Ureter (tissue), 1 donor: ENCODE measurements around the gene DOC2A. TPM values are rescaled to one million over a fixed set of nuclear protein-coding genes. Genes with fewer than 3 reads are reported as not detected.

ENCODE experiments used
- DNase-seq: peaks from one replicate; pipeline ENCODE4 v3.0.0-alpha.2; 2020; ENCODE audit warnings: low spot score
- total RNA-seq: library from RNA; stranded (reverse); gene quantifications from one replicate; pipeline ENCODE4 v1.2.4, GENCODE V29; 2023
- donor health status: DM: yes; HTN: yes; CAD: no.

The DOC2A gene
- total RNA-seq, 1 donor from 2014 or later: 3.1 TPM

DNA sequence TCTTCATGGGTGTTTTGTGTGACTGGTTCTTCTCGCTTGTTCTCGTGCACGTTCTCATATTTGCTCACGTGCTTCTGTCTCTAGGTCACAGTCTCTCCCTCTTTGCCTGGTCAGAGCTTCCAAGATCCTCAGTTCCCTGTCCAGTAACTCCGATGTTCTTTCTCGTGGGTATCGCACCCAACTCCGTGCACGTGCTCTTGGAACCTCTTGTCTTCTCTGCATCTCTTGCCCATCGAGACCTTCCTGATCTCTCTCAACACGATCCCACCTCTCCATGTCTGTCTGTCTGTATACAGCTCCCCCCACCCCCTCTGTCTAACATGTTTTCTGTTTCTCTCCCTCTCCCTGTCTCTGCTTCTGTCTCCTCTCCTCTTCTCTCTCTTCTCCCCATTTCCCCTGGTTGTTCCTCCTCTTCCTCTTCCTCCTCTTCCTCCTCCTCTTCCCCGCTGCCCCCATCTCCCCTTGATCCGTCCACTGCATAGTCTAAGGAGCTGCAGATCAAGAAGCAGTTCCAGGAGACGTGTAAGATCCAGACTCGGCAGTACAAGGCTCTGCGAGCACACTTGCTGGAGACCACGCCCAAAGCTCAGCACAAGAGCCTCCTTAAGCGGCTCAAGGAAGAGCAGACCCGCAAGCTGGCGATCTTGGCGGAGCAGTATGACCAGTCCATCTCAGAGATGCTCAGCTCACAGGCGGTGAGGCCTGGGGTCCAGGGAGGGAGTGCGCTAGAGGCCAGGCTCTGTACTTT lies 21.5 kb downstream of the DOC2A start:
- no peak for DNase-seq

DNA sequence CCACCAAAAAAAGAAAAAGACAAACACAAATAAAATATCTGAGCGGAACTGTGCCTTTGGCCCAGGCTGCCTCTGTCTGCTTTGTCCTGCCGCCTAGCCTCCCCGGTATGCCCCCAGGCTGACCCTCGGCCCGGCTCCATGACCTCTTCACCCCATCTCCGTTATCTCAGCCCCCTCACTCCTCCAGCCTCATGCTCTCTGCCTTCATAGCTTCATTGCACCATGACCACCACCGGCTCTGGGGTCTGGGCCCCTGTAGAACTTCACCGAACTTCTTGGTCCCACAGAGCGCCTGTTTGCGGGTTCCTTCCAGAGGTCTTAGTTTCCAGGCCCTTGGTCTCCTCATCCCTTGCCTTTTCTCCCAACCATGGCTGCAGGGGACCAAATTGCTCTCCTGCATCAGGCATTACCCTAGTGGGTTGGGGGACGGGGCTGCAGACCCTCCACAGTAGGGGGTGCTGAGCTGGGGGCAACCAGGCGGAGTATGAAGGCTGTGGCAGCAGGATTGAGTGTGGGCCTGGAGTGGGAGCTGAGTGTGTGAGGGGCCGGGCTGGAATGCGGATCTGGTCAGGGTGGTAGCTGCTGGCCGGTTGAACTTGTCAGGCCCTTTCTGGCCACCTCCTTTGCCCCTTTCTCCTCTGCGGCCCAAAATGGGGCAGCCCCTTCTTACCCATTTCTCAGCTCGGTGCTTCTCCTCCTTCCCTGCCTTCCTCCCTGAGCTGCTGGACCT lies 22.3 kb downstream of the DOC2A start:
- DNase-seq: no peak

DNA sequence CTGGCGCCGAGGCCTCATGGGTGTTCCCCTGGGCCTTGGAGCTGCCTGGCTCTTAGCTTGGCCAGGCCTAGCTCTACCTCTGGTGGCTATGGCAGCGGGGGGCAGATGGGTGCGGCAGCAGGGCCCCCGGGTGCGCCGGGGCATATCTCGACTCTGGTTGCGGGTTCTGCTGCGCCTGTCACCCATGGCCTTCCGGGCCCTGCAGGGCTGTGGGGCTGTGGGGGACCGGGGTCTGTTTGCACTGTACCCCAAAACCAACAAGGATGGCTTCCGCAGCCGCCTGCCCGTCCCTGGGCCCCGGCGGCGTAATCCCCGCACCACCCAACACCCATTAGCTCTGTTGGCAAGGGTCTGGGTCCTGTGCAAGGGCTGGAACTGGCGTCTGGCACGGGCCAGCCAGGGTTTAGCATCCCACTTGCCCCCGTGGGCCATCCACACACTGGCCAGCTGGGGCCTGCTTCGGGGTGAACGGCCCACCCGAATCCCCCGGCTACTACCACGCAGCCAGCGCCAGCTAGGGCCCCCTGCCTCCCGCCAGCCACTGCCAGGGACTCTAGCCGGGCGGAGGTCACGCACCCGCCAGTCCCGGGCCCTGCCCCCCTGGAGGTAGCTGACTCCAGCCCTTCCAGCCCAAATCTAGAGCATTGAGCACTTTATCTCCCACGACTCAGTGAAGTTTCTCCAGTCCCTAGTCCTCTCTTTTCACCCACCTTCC lies 23.3 kb downstream of the DOC2A start:
- no peak for DNase-seq

DNA sequence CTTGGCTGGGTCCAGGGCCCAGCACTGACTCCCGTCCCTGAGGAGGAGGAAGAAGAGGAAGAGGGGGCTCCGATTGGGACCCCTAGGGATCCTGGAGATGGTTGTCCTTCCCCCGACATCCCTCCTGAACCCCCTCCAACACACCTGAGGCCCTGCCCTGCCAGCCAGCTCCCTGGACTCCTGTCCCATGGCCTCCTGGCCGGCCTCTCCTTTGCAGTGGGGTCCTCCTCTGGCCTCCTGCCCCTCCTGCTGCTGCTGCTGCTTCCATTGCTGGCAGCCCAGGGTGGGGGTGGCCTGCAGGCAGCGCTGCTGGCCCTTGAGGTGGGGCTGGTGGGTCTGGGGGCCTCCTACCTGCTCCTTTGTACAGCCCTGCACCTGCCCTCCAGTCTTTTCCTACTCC lies 23.9 kb downstream of the DOC2A start:
- no peak for DNase-seq

DNA sequence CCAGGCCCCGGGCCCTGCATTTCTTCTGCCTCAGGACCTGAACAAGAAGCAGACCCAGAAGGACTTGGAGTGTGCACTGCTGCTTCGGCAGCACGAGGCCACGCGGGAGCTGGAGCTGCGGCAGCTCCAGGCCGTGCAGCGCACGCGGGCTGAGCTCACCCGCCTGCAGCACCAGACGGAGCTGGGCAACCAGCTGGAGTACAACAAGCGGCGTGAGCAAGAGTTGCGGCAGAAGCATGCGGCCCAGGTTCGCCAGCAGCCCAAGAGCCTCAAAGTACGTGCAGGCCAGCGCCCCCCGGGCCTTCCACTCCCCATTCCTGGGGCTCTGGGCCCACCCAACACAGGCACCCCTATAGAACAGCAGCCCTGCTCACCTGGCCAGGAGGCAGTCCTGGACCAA lies 24.6 kb downstream of the DOC2A start:
- no peak for DNase-seq

DNA sequence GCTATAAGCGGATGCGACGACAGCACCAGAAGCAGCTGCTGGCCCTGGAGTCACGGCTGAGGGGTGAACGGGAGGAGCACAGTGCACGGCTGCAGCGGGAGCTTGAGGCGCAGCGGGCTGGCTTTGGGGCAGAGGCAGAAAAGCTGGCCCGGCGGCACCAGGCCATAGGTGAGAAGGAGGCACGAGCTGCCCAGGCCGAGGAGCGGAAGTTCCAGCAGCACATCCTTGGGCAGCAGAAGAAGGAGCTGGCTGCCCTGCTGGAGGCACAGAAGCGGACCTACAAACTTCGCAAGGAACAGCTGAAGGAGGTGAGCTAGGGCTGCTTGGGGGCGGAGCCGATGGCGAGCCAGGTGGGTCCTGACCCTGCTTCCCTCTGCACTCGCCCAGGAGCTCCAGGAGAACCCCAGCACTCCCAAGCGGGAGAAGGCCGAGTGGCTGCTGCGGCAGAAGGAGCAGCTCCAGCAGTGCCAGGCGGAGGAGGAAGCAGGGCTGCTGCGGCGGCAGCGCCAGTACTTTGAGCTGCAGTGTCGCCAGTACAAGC lies 25.5 kb downstream of the DOC2A start:
- no peak for DNase-seq

GRCh38 chr16:29984764-29985147 lies 26.1 kb downstream of the DOC2A start:
- DNase-seq: no peak

DNA sequence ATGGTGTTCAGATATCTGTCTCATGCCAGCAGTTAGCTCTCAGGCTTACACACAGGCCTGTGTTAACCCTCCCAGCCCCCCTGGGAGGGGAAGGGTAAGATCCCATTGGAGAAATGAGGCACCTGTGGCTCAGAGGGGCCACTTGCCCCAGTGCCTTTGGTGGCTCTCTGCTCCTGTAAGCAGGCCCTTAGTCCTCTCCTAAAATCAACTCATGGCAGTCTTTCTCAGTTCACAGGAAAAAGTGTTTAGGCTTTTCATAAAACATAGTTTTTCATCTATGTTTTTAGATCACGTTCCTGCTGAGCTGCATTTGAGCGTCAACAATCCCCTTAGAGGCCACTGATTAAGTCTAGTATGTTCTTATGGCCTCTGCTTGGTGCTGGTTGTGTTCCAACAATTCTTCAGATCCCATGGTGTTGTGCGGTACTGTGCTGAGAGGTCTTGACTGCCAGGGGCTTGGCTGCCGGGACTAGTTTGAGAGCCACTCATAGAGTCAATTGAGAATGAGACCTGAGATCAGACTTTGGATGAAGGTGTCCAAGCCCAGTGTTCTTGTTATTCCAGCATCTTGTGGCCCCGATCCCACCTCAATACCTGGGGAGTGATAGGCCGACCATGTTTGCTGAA lies 26.6 kb downstream of the DOC2A start:
- no peak for DNase-seq

- no peak for DNase-seq
Observed at GRCh38 chr16:29983420-29984136, 27.2 kb downstream of the DOC2A start.

- no peak for DNase-seq
Observed at GRCh38 chr16:29982560-29983419, 28.0 kb downstream of the DOC2A start.

DNA sequence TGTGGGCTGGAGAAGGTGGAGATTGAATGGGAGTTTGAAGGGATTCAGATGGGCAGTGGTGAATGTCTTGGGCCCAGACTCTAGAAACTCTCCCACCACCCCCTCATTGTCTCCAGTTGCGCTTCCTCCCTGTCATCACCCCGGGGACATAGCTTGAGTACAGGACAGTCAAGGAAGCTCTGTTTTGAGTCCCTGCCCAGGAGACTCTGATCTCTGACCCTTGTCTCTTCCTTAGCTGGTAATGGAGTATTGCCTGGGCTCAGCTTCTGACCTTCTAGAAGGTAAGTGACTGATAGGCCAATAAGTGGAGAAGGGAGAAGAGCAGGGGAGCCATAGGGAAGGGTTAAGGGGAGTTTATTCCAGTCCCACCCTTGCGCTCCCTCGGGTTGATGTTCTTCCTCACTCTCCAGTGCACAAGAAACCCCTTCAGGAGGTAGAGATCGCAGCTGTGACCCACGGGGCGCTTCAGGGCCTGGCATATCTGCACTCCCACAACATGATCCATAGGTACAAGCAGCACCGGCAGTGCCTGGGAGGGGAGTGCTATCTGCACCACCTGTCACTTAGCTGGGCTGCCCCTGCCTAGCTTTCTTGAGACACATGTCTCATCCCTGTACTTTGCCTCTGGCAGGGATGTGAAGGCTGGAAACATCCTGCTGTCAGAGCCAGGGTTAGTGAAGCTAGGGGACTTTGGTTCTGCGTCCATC lies 32.1 kb downstream of the DOC2A start:
- DNase-seq: no peak

GRCh38 chr16:29978081-29978480 lies 32.7 kb downstream of the DOC2A start:
- DNase-seq: no peak

- no peak for DNase-seq
Observed at GRCh38 chr16:29977063-29977825, 33.6 kb downstream of the DOC2A start.

DNA sequence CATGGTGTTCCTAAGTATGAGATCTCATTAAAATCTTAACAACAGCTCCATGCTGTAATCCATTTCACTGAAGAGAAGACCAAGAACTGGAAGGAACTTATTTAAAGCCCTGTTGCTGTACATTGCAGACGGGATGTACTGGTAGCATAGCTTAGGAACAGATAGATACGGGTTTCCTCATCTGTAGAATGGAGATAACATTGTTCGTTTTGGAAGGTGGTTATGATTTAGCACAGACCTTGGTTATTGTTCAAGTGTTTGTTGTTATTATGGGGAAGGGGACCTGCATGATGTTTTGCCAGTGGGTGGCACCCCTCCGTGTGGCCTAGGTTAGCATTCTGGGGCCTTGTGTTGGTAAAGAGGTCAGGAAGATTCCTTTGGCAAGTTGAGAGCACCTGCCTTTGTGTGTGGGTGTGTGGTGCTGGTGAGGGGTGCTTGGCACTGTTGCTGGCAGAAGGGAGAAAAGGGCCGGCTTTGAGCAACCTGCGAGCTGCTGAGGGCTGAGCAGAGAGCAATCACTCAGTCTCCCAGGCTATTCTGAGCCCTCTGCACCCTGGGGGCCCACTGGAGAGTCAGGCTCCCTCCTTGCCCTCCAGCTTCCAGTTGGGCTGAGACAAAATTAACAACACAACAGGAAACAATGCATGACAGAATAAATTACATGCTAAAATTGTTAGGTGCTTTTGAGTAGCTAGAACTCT lies 34.9 kb downstream of the DOC2A start:
- DNase-seq: no peak

DNA sequence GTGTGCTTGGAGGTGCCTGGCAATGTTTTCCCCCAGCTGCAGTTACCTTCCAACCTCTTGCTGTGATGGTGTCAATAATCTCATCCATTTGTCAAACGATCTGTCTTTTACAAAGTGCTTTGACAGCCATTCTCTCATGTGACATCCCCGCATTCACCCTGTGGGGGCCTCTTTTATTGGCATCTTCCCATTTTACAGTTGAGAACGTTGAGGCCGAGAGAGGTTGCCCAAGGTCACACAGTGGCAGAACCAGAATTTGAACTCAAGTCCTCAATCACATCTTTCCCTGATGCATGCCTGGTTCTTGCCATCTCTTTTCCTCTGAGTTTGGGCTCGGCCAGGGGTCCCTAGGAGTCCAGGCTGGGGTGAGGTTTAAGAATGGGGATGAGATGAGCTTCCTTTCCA lies 35.7 kb downstream of the DOC2A start:
- no peak for DNase-seq

DNA sequence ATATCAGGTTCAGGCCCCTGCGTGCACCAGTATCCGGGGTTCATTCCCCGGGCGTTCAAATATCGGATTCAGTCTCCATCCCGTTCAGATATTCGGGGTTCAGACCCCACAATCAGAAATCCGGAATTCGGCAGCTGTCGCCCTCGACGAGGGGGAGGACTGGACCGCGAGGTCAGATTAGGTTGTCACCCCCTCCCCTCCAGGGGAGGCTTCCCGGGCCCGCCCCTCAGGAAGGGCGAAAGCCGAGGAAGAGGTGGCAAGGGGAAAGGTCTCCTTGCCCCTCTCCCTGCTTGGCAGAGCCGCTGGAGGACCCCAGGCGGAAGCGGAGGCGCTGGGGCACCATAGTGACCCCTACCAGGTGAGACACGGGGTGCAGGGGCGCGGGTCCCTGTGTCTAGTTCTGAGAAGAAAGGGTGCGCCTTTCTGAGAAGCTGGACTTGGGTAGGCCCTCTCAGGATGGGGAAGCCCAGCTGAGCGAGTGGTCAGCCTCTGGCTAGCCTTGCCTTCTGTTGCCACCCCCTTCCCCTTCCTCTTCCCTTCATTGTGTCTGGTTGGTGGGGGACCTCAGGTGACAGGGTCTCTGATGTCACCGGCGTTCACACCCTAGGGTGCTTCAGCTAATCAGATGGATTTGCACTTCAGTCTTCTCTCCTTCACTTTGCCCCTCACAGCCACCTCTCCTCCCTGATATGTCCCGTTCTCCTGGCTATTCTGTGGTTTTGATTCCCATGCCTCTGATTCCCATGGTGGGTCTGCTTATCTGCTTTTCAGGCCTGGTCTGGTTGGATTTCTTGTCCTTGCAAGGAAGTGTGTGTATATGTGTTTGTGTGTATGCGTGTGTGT lies 36.3 kb downstream of the DOC2A start:
- no peak for DNase-seq
